ENCODE results near the gene HIC1. TPM values are rescaled to one million over a fixed set of nuclear protein-coding genes. Genes with fewer than 3 reads are reported as not detected.

HIC1 gene
- total RNA-seq, 1 donor from 2014 or later: 0.72 TPM

DNA sequence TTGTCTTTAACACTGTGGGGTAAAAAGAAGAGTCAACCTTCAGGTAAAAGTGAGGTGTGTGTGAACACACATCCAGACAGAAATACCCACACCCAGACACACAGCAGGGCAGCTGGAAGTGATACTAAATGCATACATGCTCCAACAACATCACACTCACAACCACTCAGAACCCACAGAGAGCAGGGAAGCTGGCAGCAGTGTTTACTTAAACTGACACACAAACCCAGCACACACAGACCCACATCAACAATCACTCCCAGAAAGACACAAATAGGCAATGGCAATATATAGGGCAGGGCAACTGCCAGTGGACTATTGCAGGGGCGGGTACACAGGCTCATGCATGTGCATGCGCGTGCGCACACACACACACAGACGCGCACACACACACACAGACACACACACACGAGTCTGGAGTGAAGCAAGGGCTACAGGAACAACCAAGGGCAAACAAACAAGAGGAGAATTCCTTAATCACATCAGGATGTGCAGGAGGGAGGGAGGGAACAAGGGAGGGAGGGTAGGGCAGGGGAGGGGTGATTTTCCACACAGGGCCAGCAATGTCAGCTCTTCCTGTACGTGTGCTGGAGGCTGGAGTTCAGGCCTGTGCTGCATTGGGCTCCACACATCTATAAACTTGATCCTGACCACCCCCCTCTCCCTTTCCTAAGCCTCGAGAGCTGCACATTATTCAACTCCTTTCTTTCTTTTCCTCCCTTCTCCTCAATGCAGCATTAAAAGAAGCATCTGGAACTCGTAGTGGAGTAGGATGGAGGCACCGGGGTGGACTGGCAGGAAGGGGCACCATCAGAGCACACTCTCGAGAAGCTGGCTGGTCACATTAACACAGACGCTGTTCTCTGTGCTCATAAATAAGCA is 30.1 kb downstream of the HIC1 start:
- Mint-ChIP-seq H3K36me3 (ENCODE audit: low read depth, unreplicated experiment) (peaks cover 25% of the 10 kb centered on the region), H3K27ac (ENCODE audit: unreplicated experiment) (peak overlapping the region; percentile 53), H3K4me1 (ENCODE audit: unreplicated experiment) (peaks cover 51% of the 10 kb centered on the region), H3K9me3 (ENCODE audit: unreplicated experiment) (no peaks in the 10 kb centered on the region), H3K27me3 (ENCODE audit: unreplicated experiment) (peaks cover 11% of the 10 kb centered on the region), H3K4me3 (ENCODE audit: unreplicated experiment) (peak overlapping the region; percentile 57)
- no peak for DNase-seq (ENCODE audit: low spot score)
- TF ChIP-seq, protein P1, sequence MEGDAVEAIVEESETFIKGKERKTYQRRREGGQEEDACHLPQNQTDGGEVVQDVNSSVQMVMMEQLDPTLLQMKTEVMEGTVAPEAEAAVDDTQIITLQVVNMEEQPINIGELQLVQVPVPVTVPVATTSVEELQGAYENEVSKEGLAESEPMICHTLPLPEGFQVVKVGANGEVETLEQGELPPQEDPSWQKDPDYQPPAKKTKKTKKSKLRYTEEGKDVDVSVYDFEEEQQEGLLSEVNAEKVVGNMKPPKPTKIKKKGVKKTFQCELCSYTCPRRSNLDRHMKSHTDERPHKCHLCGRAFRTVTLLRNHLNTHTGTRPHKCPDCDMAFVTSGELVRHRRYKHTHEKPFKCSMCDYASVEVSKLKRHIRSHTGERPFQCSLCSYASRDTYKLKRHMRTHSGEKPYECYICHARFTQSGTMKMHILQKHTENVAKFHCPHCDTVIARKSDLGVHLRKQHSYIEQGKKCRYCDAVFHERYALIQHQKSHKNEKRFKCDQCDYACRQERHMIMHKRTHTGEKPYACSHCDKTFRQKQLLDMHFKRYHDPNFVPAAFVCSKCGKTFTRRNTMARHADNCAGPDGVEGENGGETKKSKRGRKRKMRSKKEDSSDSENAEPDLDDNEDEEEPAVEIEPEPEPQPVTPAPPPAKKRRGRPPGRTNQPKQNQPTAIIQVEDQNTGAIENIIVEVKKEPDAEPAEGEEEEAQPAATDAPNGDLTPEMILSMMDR (IDR thresholded peaks at IDR 0.05; ENCODE audit: unreplicated experiment): no peak

GRCh38 chr17:2085648-2085949 is 30.7 kb downstream of the HIC1 start:
- peaks cover 25% of the 10 kb centered on the region for H3K36me3 Mint-ChIP-seq (ENCODE audit: low read depth, unreplicated experiment)
- peaks cover 57% of the 10 kb centered on the region for H3K4me1 Mint-ChIP-seq (ENCODE audit: unreplicated experiment)
- H3K27me3 Mint-ChIP-seq (ENCODE audit: unreplicated experiment): peaks cover 12% of the 10 kb centered on the region
- TF ChIP-seq, protein P1 (IDR thresholded peaks at IDR 0.05; ENCODE audit: unreplicated experiment): no peak
- no peak for DNase-seq (ENCODE audit: low spot score)
- no peak overlapping the region for H3K27ac Mint-ChIP-seq (ENCODE audit: unreplicated experiment)
- H3K9me3 Mint-ChIP-seq (ENCODE audit: unreplicated experiment): no peaks in the 10 kb centered on the region
- H3K4me3 Mint-ChIP-seq (ENCODE audit: unreplicated experiment): peak overlapping the region; percentile 57

DNA sequence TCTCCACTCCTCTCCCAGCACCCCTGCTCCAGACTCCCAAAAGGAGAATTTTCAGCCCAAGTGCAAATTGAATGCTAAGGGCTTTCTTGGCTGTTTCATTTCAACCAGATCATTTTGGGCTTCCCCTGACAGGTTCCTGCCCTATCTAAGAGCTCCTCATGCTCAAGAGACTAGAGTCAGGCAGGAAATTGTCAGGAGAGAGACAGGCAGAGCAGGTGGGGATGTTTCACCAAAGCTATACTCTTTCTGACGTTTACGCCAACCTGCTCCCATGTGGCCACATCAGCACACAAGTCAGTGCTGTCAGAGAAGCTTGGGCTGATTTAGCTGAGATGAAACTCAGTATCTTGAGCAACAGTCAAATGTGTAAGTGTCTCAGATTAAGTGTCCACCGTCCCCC is 31.4 kb downstream of the HIC1 start:
- Mint-ChIP-seq H3K9me3 (ENCODE audit: unreplicated experiment) (no peaks in the 10 kb centered on the region), H3K27me3 (ENCODE audit: unreplicated experiment) (peaks cover 14% of the 10 kb centered on the region), H3K36me3 (ENCODE audit: low read depth, unreplicated experiment) (peaks cover 21% of the 10 kb centered on the region), H3K27ac (ENCODE audit: unreplicated experiment) (no peak overlapping the region), H3K4me1 (ENCODE audit: unreplicated experiment) (peaks cover 61% of the 10 kb centered on the region), H3K4me3 (ENCODE audit: unreplicated experiment) (no peak overlapping the region)
- TF ChIP-seq, protein P1 (IDR thresholded peaks at IDR 0.05; ENCODE audit: unreplicated experiment): no peak
- no peak for DNase-seq (ENCODE audit: low spot score)

DNA sequence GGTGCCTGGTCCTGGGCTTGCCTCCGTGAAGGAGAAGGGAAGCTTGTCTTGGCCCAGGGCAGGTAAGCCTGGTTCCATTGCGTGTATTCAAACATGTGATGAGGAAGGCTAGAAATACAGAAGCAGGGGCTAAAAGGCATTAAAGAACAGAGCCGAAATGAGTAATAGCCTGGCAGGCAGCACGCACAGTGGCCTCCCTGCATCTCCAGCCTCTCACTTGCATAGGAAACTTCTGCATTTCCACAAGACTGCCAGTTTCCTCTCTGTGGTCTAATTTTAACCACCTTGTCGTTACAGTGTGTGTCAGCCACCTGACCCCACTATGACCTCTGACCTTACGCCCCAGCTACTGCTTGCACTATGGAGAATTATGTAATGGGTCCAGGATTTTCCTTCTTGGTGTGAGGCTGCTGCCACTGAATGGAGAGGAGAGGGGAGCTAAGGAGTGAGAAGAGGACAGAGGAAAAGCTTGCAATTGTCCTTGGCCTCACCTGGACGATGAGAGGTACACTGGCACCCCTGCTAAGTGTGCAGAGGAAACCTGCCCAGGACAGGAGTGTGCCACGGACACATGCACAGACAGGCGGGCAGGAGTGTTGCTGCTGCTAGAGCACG is 32.8 kb downstream of the HIC1 start:
- TF ChIP-seq, protein P1 (IDR thresholded peaks at IDR 0.05; ENCODE audit: unreplicated experiment): no peak
- no peak for DNase-seq (ENCODE audit: low spot score)
- Mint-ChIP-seq H3K36me3 (ENCODE audit: low read depth, unreplicated experiment) (peaks cover 18% of the 10 kb centered on the region), H3K4me1 (ENCODE audit: unreplicated experiment) (peaks cover 63% of the 10 kb centered on the region), H3K9me3 (ENCODE audit: unreplicated experiment) (no peaks in the 10 kb centered on the region), H3K4me3 (ENCODE audit: unreplicated experiment) (peak overlapping the region; percentile 70), H3K27ac (ENCODE audit: unreplicated experiment) (peak overlapping the region; percentile 15), H3K27me3 (ENCODE audit: unreplicated experiment) (peaks cover 17% of the 10 kb centered on the region)

GRCh38 chr17:2089021-2089422 is 34.1 kb downstream of the HIC1 start:
- peaks cover 9% of the 10 kb centered on the region for H3K36me3 Mint-ChIP-seq (ENCODE audit: low read depth, unreplicated experiment)
- H3K4me3 Mint-ChIP-seq (ENCODE audit: unreplicated experiment): no peak overlapping the region
- DNase-seq (ENCODE audit: low spot score): no peak
- no peaks in the 10 kb centered on the region for H3K9me3 Mint-ChIP-seq (ENCODE audit: unreplicated experiment)
- H3K4me1 Mint-ChIP-seq (ENCODE audit: unreplicated experiment): peaks cover 58% of the 10 kb centered on the region
- TF ChIP-seq, protein P1 (IDR thresholded peaks at IDR 0.05; ENCODE audit: unreplicated experiment): no peak
- H3K27ac Mint-ChIP-seq (ENCODE audit: unreplicated experiment): no peak overlapping the region
- peaks cover 17% of the 10 kb centered on the region for H3K27me3 Mint-ChIP-seq (ENCODE audit: unreplicated experiment)
